ENCODE results near the gene NT5C.
A peak's percentile ranks its signal among the peaks of the same experiment; 100 is the strongest.
"Not testable (repeated sequence)": the region's sequence is repeated elsewhere in the genome, so short reads cannot be mapped to it uniquely, and the experiment has no call there.

NT5C gene

DNA sequence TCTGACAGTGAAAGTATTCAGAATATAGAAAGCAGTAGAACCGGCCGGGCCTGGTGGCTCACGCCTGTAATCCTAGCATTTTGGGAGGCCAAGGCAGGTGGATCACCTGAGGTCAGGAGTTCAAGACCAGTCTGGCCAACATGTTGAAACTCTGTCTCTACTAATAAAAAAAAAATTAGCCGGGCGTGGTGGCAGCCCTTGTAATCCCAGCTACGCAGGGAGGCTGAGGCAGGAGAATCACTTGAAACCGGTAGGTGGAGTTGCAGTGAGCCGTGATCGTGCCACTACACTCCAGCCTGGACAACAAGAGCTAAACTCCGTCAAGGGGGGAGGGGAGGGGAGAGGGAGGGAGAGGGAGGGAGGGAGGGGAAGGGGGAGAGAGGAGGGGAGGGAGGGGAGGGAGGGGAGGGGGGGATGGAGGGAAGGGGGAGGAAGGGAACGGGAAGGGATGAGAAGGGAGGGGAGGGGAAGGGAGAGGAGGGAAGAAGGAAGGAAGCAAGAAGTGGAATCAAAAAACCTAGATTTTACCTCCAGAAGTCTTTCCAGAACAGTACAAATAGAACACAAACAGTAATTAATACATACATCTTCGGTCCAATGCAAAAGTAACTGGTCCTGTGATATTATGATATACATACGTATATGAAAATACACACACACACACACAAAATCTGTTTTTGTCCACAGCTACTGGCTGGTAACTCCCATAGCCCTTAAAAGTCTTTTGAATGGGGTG is 10.9 kb upstream of the NT5C start:
- FAIRE-seq = no peak

DNA sequence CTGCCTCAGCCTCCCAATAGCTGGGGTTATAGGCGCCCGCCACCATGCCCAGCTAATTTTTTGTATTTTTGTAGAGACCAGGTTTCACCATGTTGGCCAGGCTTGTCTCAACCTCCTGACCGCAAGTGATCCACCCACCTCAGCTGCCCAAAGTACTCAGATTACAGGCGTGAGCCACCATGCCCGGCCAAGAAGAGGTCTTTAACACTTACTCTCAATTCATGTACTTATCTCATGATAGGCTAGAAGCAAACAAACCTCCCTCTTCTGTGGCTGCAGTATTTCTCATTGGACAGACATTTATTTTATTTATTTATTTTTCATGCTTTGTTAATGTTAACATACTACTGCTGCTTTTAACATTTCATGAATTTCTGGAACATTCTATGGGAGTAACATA is 7.0 kb upstream of the NT5C start:
- no peak for FAIRE-seq

DNA sequence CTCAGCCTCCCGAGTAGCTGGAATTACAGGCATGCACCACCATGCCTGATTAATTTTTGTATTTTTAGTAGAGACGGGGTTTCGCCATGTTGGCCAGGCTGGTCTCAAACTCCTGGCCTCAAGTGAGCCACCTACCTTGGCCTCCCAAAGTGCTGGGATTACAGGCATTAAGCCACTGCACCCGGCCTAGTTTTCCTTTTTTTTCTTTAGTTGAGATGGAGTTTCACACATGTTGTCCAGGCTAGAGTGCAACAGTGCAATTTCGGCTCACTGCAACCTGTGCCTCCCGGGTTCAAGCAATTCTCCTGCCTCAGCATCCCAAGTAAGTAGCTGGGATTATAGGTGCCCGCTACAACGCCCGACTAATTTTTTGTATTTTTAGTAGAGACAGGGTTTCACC is 6.2 kb upstream of the NT5C start:
- not testable (repeated sequence) for FAIRE-seq

DNA sequence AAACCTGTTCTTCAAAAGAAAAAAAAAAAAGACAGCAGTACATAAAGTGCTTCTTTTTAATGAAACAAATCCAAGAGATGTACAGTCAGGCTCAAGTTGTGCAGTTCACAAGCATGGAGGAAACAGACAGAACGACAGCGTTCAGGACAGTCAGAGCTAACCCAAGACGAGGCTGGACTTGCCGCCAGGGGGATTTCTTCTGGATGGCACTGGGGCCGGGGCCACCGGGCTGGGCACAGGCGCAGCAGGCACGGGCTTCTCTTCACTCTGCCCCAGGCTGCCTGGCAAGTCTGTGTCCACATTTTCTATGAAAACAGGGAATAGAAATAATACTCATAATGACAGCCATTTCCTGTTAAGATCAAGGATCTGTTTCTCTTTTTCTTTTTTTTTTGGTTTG is 4.4 kb upstream of the NT5C start:
- FAIRE-seq = no peak

DNA sequence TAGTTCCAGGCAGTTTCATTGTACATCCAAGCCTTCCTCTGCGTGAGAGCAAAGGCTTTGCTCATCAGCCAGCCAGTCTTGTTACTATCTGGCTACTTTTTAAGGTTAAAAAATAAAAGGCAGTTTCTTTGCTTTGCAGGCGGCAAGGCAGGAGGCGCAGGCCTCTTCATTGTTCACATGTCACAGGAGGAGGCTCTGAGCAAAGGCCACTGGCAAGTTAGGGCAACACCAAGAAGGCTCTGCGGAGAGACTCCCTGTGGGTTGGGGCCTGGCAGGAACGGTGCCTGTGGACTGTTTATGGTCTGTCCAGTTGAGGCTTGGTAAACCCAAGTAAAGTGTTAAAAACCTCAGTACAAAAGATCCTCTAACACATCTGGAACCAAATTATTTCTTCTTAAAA is 3.9 kb upstream of the NT5C start:
- FAIRE-seq = no peak

DNA sequence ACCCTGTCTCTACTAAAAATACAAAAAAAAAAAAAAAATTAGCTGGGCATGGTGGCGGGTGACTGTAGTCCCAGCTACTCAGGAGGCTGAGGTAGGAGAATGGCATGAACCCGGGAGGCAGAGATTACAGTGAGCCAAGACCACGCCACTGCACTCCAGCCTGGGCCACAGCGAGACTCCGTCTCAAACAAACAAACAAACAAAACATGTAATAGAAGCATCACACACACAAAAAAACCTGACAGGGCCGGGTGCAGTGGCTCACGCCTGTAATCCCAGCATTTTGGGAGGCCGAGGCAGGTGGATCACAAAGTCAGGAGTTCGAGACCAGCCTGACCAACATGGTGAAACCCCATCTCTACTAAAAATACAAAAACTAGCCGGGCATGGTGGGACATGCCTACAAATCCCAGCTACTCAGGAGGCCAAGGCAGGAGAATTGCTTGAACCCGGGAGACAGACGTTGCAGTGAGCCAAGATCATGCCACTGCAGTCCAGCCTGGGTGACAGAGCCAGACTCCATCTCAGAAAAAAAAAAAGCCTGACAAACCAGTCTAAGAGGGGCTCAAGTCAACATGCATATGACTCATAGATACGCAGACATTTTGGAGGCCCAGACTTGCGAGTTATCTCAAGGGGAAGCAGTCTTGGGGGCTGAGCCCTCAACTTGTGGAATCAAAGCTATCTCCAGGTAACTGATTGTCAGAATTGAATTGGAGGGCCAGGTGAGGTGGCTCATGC is 2.2 kb upstream of the NT5C start:
- FAIRE-seq = not testable (repeated sequence)

GRCh38 chr17:75133001-75133400 is 1.5 kb upstream of the NT5C start:
- no peak for FAIRE-seq

DNA sequence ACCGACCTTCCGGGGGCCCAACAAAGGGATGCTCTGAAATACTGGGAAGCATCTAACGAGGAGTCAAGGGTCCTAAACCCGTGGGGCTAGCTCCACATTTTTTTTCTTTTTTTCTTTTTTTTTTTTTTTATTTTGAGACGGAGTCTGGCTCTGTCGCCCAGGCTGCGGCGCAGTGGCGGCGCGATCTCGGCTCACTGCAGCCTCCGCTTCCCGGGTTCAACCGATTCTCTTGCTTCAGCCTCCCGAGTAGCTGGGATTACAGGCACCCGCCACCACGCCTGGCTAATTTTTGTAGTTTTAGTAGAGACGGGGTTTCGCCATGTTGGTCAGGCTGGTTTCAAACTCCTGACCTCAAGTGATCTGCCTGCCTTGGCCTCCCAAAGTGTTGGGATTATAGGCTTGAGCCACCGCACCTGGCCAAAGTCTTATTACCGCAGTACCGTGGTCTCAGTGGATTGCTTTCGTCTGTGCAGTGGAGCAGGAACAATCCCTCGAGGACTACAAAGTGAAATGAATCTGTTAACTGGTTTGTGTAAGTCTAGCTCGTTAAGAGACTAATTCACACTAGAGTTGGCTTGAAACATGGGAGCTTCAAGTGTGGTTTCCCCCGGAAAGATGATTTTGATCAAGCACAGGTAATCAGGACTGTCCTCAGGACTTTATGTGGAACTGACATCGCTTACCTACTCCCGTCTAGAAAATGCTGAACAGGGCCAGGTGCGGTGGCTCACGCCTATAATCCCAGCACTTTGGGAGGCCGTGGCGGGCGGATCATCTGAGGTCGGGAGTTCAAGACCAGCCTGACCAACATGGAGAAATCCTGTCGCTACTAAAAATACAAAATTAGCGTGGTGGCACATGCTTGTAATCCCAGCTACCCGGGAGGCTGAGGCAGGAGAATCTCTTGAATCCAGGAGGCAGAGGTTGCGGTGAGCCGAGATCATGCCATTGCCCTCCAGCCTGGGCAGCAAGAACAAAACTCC is 767 bp upstream of the NT5C start:
- FAIRE-seq = not testable (repeated sequence)

- FAIRE-seq = peak; percentile 62
Measured at GRCh38 chr17:75130632-75131277, 787 bp downstream of the NT5C start.

- no peak for FAIRE-seq
Measured at GRCh38 chr17:75130059-75130631, 1.4 kb downstream of the NT5C start.

- FAIRE-seq = no peak
Measured at GRCh38 chr17:75129576-75129975, 2.0 kb downstream of the NT5C start.

GRCh38 chr17:75128694-75129505 is 2.6 kb downstream of the NT5C start:
- no peak for FAIRE-seq

DNA sequence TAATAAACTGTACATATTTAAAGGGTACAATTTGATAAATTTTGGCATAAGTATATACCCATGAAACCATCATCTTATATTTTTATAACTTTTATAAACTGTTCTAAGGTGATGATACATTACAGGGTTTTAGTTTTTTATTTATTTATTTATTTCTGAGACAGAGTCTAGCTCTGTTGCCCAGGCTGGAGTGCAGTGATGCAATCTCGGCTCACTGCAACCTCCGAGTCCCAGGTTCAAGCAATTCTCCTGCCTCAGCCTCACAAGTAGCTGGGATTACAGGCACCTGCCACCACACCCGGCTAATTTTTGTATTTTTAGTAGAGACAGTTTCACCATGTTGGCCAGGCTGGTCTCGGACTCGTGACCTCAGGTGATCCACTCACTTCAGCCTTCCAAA is 3.6 kb downstream of the NT5C start:
- FAIRE-seq = not testable (repeated sequence)

DNA sequence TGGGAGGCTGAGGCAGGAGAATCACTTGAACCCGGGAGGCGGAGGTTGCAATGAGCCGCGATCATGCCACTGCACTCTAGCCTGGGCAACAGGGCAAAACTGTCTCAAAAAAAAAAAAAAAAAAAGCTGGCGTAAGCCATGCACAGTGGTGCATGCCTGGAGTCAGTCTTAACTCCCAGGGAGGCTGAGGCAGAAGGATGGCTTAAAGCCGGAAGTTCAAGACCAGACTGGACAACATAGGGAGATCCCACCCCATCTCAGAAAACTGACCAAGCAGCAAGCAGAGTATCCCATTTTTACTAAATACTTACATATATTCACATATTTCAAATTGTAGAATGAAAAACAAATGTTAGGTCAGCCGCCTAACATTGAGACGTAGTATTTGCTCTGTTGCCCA is 4.6 kb downstream of the NT5C start:
- FAIRE-seq = no peak

GRCh38 chr17:75125984-75126383 is 5.6 kb downstream of the NT5C start:
- FAIRE-seq = no peak

GRCh38 chr17:75124819-75125162 is 6.8 kb downstream of the NT5C start:
- FAIRE-seq = no peak

GRCh38 chr17:75124041-75124818 is 7.3 kb downstream of the NT5C start:
- no peak for FAIRE-seq

DNA sequence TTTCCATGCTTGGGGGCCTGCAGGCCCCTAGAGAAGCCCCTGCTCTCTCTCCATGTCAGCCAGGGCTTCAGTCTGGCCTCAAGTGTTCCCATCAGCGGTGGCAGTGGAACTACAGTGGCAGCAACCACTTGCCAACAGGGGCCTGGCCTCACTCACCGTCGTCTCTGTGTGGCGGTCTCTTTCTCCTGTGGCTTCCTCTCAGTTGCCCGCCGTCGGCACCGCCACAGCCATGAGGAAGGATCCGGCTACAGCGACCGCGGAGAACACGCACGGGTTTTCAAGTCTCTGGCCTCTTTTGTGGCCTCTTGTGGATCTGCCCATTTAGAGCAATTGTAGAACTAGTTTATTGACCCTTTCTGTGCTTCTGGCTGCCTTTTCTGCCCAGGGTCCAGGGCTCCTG is 13.2 kb downstream of the NT5C start:
- no peak for FAIRE-seq

GRCh38 chr17:75116737-75117136 is 14.8 kb downstream of the NT5C start:
- no peak for FAIRE-seq

GRCh38 chr17:75115555-75115954 is 16.0 kb downstream of the NT5C start:
- FAIRE-seq = no peak

All from G401.6 (cell line).